K562 (cell line): ENCODE results near the gene HES3.

ENCODE experiments used
- COPS2 ChIP-seq: fragments of 450-650 bp; conservative IDR thresholded peaks from 2 replicates; pipeline ENCODE4 v1.6.1; 2016; ENCODE audit warnings: mild to moderate bottlenecking, moderate library complexity
- HDAC6 ChIP-seq: IDR thresholded peaks from 2 replicates; pipeline ENCODE4 v1.6.1; 2012; ENCODE audit warnings: low read depth, mild to moderate bottlenecking, control low read depth, inconsistent platforms, low read length, moderate library complexity
- POLR2AphosphoS5 ChIP-seq: IDR thresholded peaks from 2 replicates; pipeline ENCODE4 v1.6.1; 2011; ENCODE audit warnings: mild to moderate bottlenecking, low read depth, low read length, moderate library complexity; ENCODE audit not compliant: control insufficient read depth, insufficient read depth
- SP1 ChIP-seq: sonication (generic); formaldehyde crosslinking; IDR thresholded peaks from 2 replicates; pipeline ENCODE4 v1.8.1; 2022; ENCODE audit warnings: mild to moderate bottlenecking, missing genetic modification reagents
- TAF7 ChIP-seq: fragments of 450-650 bp; IDR thresholded peaks from 2 replicates; pipeline ENCODE4 v1.6.1; 2016; ENCODE audit warnings: missing genetic modification characterization, missing compliant biosample characterization
- ZKSCAN1 ChIP-seq: fragments of 150-350 bp; IDR thresholded peaks from 2 replicates; pipeline ENCODE4 v1.6.1; 2016; ENCODE audit warnings: low read depth, low read length
- ZNF830 ChIP-seq: fragments of 250-450 bp; sonication (Bioruptor Pico); IDR thresholded peaks from 2 replicates; pipeline ENCODE4 v1.5.0; 2021; ENCODE audit warnings: mild to moderate bottlenecking
- TF ChIP-seq, protein P1 (sequence below): sonication (generic); formaldehyde crosslinking; IDR thresholded peaks from 2 replicates; pipeline ENCODE4 v1.9.0; 2022; ENCODE audit warnings: mild to moderate bottlenecking, missing genetic modification reagents
- TF ChIP-seq, protein P2 (sequence below): sonication (generic); formaldehyde crosslinking; IDR thresholded peaks from 2 replicates; pipeline ENCODE4 v1.8.1; 2022; ENCODE audit warnings: missing genetic modification reagents
- TF ChIP-seq, protein P3 (sequence below), 3 experiments: IDR thresholded peaks in 2 of 3; conservative IDR thresholded peaks in 1 of 3; 2 replicates each; pipeline ENCODE4 v1.5.1; 2011 to 2012; ENCODE audit warnings: low read length in 3 of 3, mild to moderate bottlenecking in 3 of 3, control low read depth in 2 of 3, improper control_type of control experiment in 1 of 3, inconsistent platforms in 1 of 3, low read depth in 1 of 3, mixed read lengths in 1 of 3, moderate library complexity in 1 of 3; ENCODE audit not compliant: insufficient read depth in 2 of 3

DNA sequence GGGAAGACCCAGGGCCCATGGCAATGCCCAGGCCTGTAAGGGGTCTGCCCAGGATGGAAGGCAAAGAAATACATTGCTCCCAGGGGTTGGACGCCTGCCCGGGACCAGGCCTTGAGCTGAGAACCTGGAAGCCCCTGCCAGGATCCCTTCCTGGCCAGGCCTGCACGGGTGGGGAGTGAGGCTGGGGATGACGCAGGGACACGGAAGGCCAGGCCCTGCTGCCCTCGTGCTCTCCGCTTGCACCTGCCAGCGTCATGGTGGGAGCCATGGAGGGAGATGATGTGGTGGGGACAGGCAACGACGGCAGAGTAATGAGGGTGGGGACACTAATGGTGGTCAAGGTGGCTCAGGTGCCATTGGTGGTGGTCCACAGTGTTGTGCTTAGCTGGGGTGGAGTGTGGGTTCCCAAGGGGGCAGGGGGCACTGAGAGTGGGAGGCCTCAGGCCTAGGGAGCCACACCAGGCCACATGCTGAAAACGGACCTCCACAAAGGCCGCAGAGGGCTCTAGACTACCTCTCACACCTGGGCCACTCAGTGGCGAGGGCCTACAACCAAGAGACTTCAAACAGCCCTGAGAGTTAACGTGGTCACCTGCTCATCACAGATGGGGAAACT is 4.3 kb downstream of the HES3 start:
- no peak for TF ChIP-seq ZKSCAN1
- TF ChIP-seq, protein P1, sequence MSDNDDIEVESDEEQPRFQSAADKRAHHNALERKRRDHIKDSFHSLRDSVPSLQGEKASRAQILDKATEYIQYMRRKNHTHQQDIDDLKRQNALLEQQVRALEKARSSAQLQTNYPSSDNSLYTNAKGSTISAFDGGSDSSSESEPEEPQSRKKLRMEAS (CRISPR knock-in tag), result no peak
- no peak for TF ChIP-seq POLR2AphosphoS5
- no peak for TF ChIP-seq TAF7 (tag)
- no peak for TF ChIP-seq ZNF830 (CRISPR knock-in tag)
- TF ChIP-seq, protein P2, sequence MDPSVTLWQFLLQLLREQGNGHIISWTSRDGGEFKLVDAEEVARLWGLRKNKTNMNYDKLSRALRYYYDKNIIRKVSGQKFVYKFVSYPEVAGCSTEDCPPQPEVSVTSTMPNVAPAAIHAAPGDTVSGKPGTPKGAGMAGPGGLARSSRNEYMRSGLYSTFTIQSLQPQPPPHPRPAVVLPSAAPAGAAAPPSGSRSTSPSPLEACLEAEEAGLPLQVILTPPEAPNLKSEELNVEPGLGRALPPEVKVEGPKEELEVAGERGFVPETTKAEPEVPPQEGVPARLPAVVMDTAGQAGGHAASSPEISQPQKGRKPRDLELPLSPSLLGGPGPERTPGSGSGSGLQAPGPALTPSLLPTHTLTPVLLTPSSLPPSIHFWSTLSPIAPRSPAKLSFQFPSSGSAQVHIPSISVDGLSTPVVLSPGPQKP (CRISPR knock-in tag), result no peak
- no peak for TF ChIP-seq HDAC6
- no peak for TF ChIP-seq COPS2
- TF ChIP-seq SP1 (CRISPR knock-in tag), result no peak
- TF ChIP-seq, protein P3, sequence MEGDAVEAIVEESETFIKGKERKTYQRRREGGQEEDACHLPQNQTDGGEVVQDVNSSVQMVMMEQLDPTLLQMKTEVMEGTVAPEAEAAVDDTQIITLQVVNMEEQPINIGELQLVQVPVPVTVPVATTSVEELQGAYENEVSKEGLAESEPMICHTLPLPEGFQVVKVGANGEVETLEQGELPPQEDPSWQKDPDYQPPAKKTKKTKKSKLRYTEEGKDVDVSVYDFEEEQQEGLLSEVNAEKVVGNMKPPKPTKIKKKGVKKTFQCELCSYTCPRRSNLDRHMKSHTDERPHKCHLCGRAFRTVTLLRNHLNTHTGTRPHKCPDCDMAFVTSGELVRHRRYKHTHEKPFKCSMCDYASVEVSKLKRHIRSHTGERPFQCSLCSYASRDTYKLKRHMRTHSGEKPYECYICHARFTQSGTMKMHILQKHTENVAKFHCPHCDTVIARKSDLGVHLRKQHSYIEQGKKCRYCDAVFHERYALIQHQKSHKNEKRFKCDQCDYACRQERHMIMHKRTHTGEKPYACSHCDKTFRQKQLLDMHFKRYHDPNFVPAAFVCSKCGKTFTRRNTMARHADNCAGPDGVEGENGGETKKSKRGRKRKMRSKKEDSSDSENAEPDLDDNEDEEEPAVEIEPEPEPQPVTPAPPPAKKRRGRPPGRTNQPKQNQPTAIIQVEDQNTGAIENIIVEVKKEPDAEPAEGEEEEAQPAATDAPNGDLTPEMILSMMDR (IDR thresholded peaks at IDR 0.05 in 2 of 3, conservative IDR thresholded peaks at IDR 0.05 in 1 of 3; ENCODE audit: insufficient read depth in 2 of 3, low read depth in 1 of 3, low read length in 3 of 3), result no peak
